OCI-M2 (cell line): Measurements from ENCODE around the gene CCDC51.
"Not testable (repeated sequence)": the region's sequence is repeated elsewhere in the genome, so short reads cannot be mapped to it uniquely, and the experiment has no call there.

Experiments used
- DNase-seq: peaks from one replicate; lab custom pipeline; 2025; ENCODE audit not compliant: unreplicated experiment; lab: John Stamatoyannopoulos, UW

The CCDC51 gene

GRCh38 chr3:48465531-48466378, 25.8 kb upstream of the CCDC51 start:
- no peak for DNase-seq

GRCh38 chr3:48465237-48465530, 25.3 kb upstream of the CCDC51 start:
- DNase-seq = no peak

- no peak for DNase-seq
Observed at GRCh38 chr3:48464713-48465221, 24.8 kb upstream of the CCDC51 start.

GRCh38 chr3:48463703-48464102, 23.8 kb upstream of the CCDC51 start:
- no peak for DNase-seq

GRCh38 chr3:48461767-48462166, 21.8 kb upstream of the CCDC51 start:
- not testable (repeated sequence) for DNase-seq

- no peak for DNase-seq
Observed at GRCh38 chr3:48460517-48460902, 20.6 kb upstream of the CCDC51 start.

- DNase-seq = no peak
Observed at GRCh38 chr3:48459773-48460516, 20.0 kb upstream of the CCDC51 start.

- no peak for DNase-seq
Observed at GRCh38 chr3:48459331-48459730, 19.4 kb upstream of the CCDC51 start.

- DNase-seq = no peak
Observed at GRCh38 chr3:48456456-48456855, 16.5 kb upstream of the CCDC51 start.

GRCh38 chr3:48451270-48451669, 11.4 kb upstream of the CCDC51 start:
- no peak for DNase-seq

GRCh38 chr3:48446425-48447193, 6.7 kb upstream of the CCDC51 start, which contains the start of gene ATRIP:
Gene ATRIP (plus strand): TSS chr3:48446737. CDS start chr3:48446846, 109 bp downstream.
- DNase-seq = no peak

- DNase-seq = no peak
Observed at GRCh38 chr3:48446043-48446424, 6.1 kb upstream of the CCDC51 start.

- no peak for DNase-seq
Observed at GRCh38 chr3:48445277-48445882, 5.5 kb upstream of the CCDC51 start.

- no peak for DNase-seq
Observed at GRCh38 chr3:48441940-48442339, 2.0 kb upstream of the CCDC51 start.

GRCh38 chr3:48440590-48440958, 655 bp upstream of the CCDC51 start:
- no peak for DNase-seq

- DNase-seq = no peak
Observed at GRCh38 chr3:48437812-48438211, 2.1 kb downstream of the CCDC51 start.

GRCh38 chr3:48436855-48437254, 3.1 kb downstream of the CCDC51 start:
- no peak for DNase-seq

GRCh38 chr3:48436477-48436787, 3.5 kb downstream of the CCDC51 start:
- no peak for DNase-seq

- DNase-seq = peak; percentile 15
Observed at GRCh38 chr3:48435774-48436476, 4.0 kb downstream of the CCDC51 start.

- no peak for DNase-seq
Observed at GRCh38 chr3:48435223-48435595, 4.7 kb downstream of the CCDC51 start.
